Muscle of back (tissue), 11 donors: Measurements from ENCODE around the gene HS3ST4. TPM values are rescaled to one million over a fixed set of nuclear protein-coding genes. Genes with fewer than 3 reads are reported as not detected.
A peak's percentile ranks its signal among the peaks of the same experiment; 100 is the strongest.

Source experiments
- DNase-seq, 3 donors: peaks; one replicate each; pipeline versions ENCODE4 v3.0.0 to v3.0.0-alpha.2; 2013
- polyA plus RNA-seq, 10 donors: library from polyadenylated mRNA; unstranded; fragments of 120-200 nt; gene quantifications; one replicate each; pipeline ENCODE4 v1.2.1, GENCODE V29; 2013; ENCODE audit not compliant: insufficient read length in 10 of 10

Gene HS3ST4
- polyA plus RNA-seq, 10 donors, result 0.09 to 1.7 (median 0.12) TPM; not detected in 4

GRCh38 chr16:25823891-25824290 lies 132.1 kb downstream of the HS3ST4 start:
- DNase-seq, result no peak

GRCh38 chr16:25827709-25828108 lies 135.9 kb downstream of the HS3ST4 start:
- no peak for DNase-seq

- no peak for DNase-seq
These were observed 136.8 kb downstream of the HS3ST4 start for GRCh38 chr16:25828510-25828909.

GRCh38 chr16:25832291-25832690 lies 140.5 kb downstream of the HS3ST4 start:
- DNase-seq, result no peak

- no peak for DNase-seq
These were observed 142.3 kb downstream of the HS3ST4 start for GRCh38 chr16:25834101-25834500.

- no peak for DNase-seq
These were observed 143.4 kb downstream of the HS3ST4 start for GRCh38 chr16:25835126-25835525.

GRCh38 chr16:25838724-25839186 lies 147.0 kb downstream of the HS3ST4 start:
- DNase-seq, result peak; percentile 32 to 73 (median 46)

GRCh38 chr16:25841761-25842160 lies 150.0 kb downstream of the HS3ST4 start:
- DNase-seq, result no peak

GRCh38 chr16:25845901-25846300 lies 154.1 kb downstream of the HS3ST4 start:
- no peak for DNase-seq

- no peak for DNase-seq
These were observed 162.4 kb downstream of the HS3ST4 start for GRCh38 chr16:25854141-25854540.

- DNase-seq, result no peak
These were observed 163.3 kb downstream of the HS3ST4 start for GRCh38 chr16:25855063-25855462.

GRCh38 chr16:25855818-25856217 lies 164.1 kb downstream of the HS3ST4 start:
- no peak for DNase-seq

GRCh38 chr16:25859645-25860044 lies 167.9 kb downstream of the HS3ST4 start:
- no peak for DNase-seq

- DNase-seq, result no peak
These were observed 175.3 kb downstream of the HS3ST4 start for GRCh38 chr16:25867041-25867440.

- DNase-seq, result no peak
These were observed 176.3 kb downstream of the HS3ST4 start for GRCh38 chr16:25868106-25868505.

GRCh38 chr16:25868706-25869370 lies 177.1 kb downstream of the HS3ST4 start:
- no peak for DNase-seq

- no peak for DNase-seq
These were observed 180.8 kb downstream of the HS3ST4 start for GRCh38 chr16:25872369-25873070.

GRCh38 chr16:25874196-25874595 lies 182.4 kb downstream of the HS3ST4 start:
- no peak for DNase-seq

GRCh38 chr16:25875956-25876598 lies 184.3 kb downstream of the HS3ST4 start:
- peak in 1 of 3 donors; percentile 37 for DNase-seq

- no peak for DNase-seq
These were observed 185.3 kb downstream of the HS3ST4 start for GRCh38 chr16:25877103-25877502.

- no peak for DNase-seq
These were observed 194.8 kb downstream of the HS3ST4 start for GRCh38 chr16:25886598-25886997.

GRCh38 chr16:25888868-25889267 lies 197.1 kb downstream of the HS3ST4 start:
- peak; percentile 27 to 67 (median 67) for DNase-seq

- no peak for DNase-seq
These were observed 201.6 kb downstream of the HS3ST4 start for GRCh38 chr16:25893332-25893731.
